WERI-Rb-1 (cell line): ENCODE results near the gene GPC5.

Experiments
- DNase-seq: peaks from one replicate; pipeline ENCODE4 v3.0.0-alpha.2; 2020
- H3K27ac ChIP-seq: fragments of 250-450 bp; sonication (Bioruptor Pico); 2 replicates; pipeline ENCODE4 v1.5.1; 2020; ENCODE audit warnings: mild to moderate bottlenecking, moderate library complexity
- H3K27me3 ChIP-seq: fragments of 250-450 bp; sonication (Bioruptor Pico); 2 replicates; pipeline ENCODE4 v1.5.1; 2021; ENCODE audit warnings: mild to moderate bottlenecking, low read depth, moderate library complexity; ENCODE audit not compliant: insufficient read depth, severe bottlenecking
- H3K36me3 ChIP-seq: fragments of 250-450 bp; sonication (Bioruptor Pico); 2 replicates; pipeline ENCODE4 v1.5.1; 2020; ENCODE audit warnings: mild to moderate bottlenecking, moderate library complexity
- H3K4me3 ChIP-seq: 2 replicates; pipeline ENCODE4 v1.5.1; 2011; ENCODE audit warnings: low read depth, mild to moderate bottlenecking, control low read depth, low read length
- H3K9me3 ChIP-seq: fragments of 250-450 bp; sonication (Bioruptor Pico); 2 replicates; pipeline ENCODE4 v1.5.1; 2021; ENCODE audit warnings: mild to moderate bottlenecking, moderate library complexity; ENCODE audit not compliant: severe bottlenecking
- CTCF ChIP-seq: IDR thresholded peaks from 2 replicates; pipeline ENCODE4 v1.5.1; 2011; ENCODE audit warnings: low read depth, mild to moderate bottlenecking, control low read depth, inconsistent platforms, low read length

The GPC5 gene

GRCh38 chr13:92433963-92434362, 1035.5 kb downstream of the GPC5 start:
- Histone ChIP-seq H3K9me3 (no peaks in the 10 kb centered on the region), H3K4me3 (no peak overlapping the region), H3K36me3 (no peaks in the 10 kb centered on the region), H3K27ac (no peak overlapping the region), H3K27me3 (no peaks in the 10 kb centered on the region)
- no peak for DNase-seq
- no peak for TF ChIP-seq CTCF

- Histone ChIP-seq H3K9me3 (no peaks in the 10 kb centered on the region), H3K4me3 (no peak overlapping the region), H3K27me3 (no peaks in the 10 kb centered on the region), H3K27ac (no peak overlapping the region), H3K36me3 (no peaks in the 10 kb centered on the region)
- no peak for DNase-seq
- TF ChIP-seq CTCF = no peak
Measured at GRCh38 chr13:92436924-92437323, 1038.5 kb downstream of the GPC5 start.

- Histone ChIP-seq H3K27me3 (no peaks in the 10 kb centered on the region), H3K36me3 (no peaks in the 10 kb centered on the region), H3K9me3 (no peaks in the 10 kb centered on the region), H3K27ac (no peak overlapping the region), H3K4me3 (no peak overlapping the region)
- DNase-seq = no peak
- no peak for TF ChIP-seq CTCF
Measured at GRCh38 chr13:92444244-92444643, 1045.8 kb downstream of the GPC5 start.

- no peaks in the 10 kb centered on the region for H3K9me3 ChIP-seq
- TF ChIP-seq CTCF = no peak
- no peaks in the 10 kb centered on the region for H3K27me3 ChIP-seq
- no peak for DNase-seq
- no peak overlapping the region for H3K27ac ChIP-seq
- H3K36me3 ChIP-seq = no peaks in the 10 kb centered on the region
- no peak overlapping the region for H3K4me3 ChIP-seq
Measured at GRCh38 chr13:92451060-92451459, 1052.6 kb downstream of the GPC5 start.

- Histone ChIP-seq H3K27ac (no peak overlapping the region), H3K36me3 (no peaks in the 10 kb centered on the region), H3K9me3 (no peaks in the 10 kb centered on the region), H3K27me3 (no peaks in the 10 kb centered on the region), H3K4me3 (no peak overlapping the region)
- DNase-seq = no peak
- no peak for TF ChIP-seq CTCF
Measured at GRCh38 chr13:92452840-92453239, 1054.4 kb downstream of the GPC5 start.

- no peaks in the 10 kb centered on the region for H3K9me3 ChIP-seq
- no peak for TF ChIP-seq CTCF
- no peaks in the 10 kb centered on the region for H3K36me3 ChIP-seq
- H3K27me3 ChIP-seq = no peaks in the 10 kb centered on the region
- DNase-seq = no peak
- no peak overlapping the region for H3K27ac ChIP-seq
- H3K4me3 ChIP-seq = no peak overlapping the region
Measured at GRCh38 chr13:92459306-92459705, 1060.9 kb downstream of the GPC5 start.
